Coronary artery (tissue), 2 donors: Measurements from ENCODE around the gene YES1.
"Not testable (repeated sequence)": the region's sequence is repeated elsewhere in the genome, so short reads cannot be mapped to it uniquely, and the experiment has no call there.

ENCODE experiments used
- DNase-seq: peaks from one replicate; pipeline ENCODE4 v3.0.0-alpha.2; 2017; ENCODE audit warnings: low spot score
- H3K27ac ChIP-seq, 2 donors: fragments of 200-600 bp; sonication (generic); one replicate each; pipeline ENCODE4 v1.5.1; 2016 to 2019
- H3K4me3 ChIP-seq: fragments of 200-600 bp; sonication (generic); 2 replicates; pipeline ENCODE4 v1.5.1; 2016; ENCODE audit warnings: mild to moderate bottlenecking, moderate library complexity
- CTCF ChIP-seq: fragments of 200-600 bp; sonication (generic); IDR thresholded peaks from one replicate; pipeline ENCODE4 v1.5.1; 2019; ENCODE audit warnings: antibody characterized with exemption

Gene YES1

GRCh38 chr18:785242-785641, 26.8 kb downstream of the YES1 start:
- no peak for DNase-seq

GRCh38 chr18:784470-785172, 27.4 kb downstream of the YES1 start:
- H3K27ac ChIP-seq = no peak overlapping the region
- H3K4me3 ChIP-seq = no peak overlapping the region
- TF ChIP-seq CTCF = no peak
- no peak for DNase-seq

More at GRCh38 chr18:785242-785641, 26.8 kb downstream of the YES1 start:
- TF ChIP-seq CTCF = no peak
- no peak overlapping the region for H3K27ac ChIP-seq
- H3K4me3 ChIP-seq = no peak overlapping the region

GRCh38 chr18:778194-778927, 33.7 kb downstream of the YES1 start:
- Histone ChIP-seq H3K27ac (no peak overlapping the region), H3K4me3 (no peak overlapping the region)
- DNase-seq = no peak
- no peak for TF ChIP-seq CTCF

- no peak overlapping the region for H3K4me3 ChIP-seq
- no peak for TF ChIP-seq CTCF
- no peak for DNase-seq
- H3K27ac ChIP-seq = no peak overlapping the region
Measured at GRCh38 chr18:777021-777420, 35.0 kb downstream of the YES1 start.

- not testable (repeated sequence) for DNase-seq, H3K4me3 ChIP-seq, H3K27ac ChIP-seq
Measured at GRCh38 chr18:776044-776443, 36.0 kb downstream of the YES1 start.

GRCh38 chr18:774811-775210, 37.2 kb downstream of the YES1 start:
- TF ChIP-seq CTCF = no peak
- Histone ChIP-seq H3K27ac (no peak overlapping the region), H3K4me3 (no peak overlapping the region)
- DNase-seq = no peak

GRCh38 chr18:773980-774624, 37.9 kb downstream of the YES1 start:
- no peak for DNase-seq
- TF ChIP-seq CTCF = no peak
- Histone ChIP-seq H3K4me3 (no peak overlapping the region), H3K27ac (no peak overlapping the region)
